IMR-90 (cell line): ENCODE results near the gene ASB11.

ENCODE experiments used
- BHLHE40 ChIP-seq: fragments of 150-350 bp; IDR thresholded peaks from 2 replicates; pipeline ENCODE4 v1.6.1; 2016; ENCODE audit warnings: mild to moderate bottlenecking, low read depth, low read length
- CEBPB ChIP-seq: IDR thresholded peaks from 2 replicates; pipeline ENCODE4 v1.6.1; 2012; ENCODE audit warnings: low read depth, low read length, improper control_type of control experiment
- CHD1 ChIP-seq: IDR thresholded peaks from 2 replicates; pipeline ENCODE4 v1.6.1; 2012; ENCODE audit warnings: low read depth, low read length, improper control_type of control experiment
- ELK1 ChIP-seq: fragments of 150-350 bp; IDR thresholded peaks from 2 replicates; pipeline ENCODE4 v1.6.1; 2016; ENCODE audit warnings: low read depth, mild to moderate bottlenecking, low read length, moderate library complexity, borderline replicate concordance
- MAFK ChIP-seq: IDR thresholded peaks from 2 replicates; pipeline ENCODE4 v1.6.1; 2012; ENCODE audit warnings: low read depth, low read length, improper control_type of control experiment
- MAZ ChIP-seq: IDR thresholded peaks from 2 replicates; pipeline ENCODE4 v1.6.1; 2012; ENCODE audit warnings: low read depth, mild to moderate bottlenecking, low read length, improper control_type of control experiment, moderate library complexity, borderline replicate concordance
- MXI1 ChIP-seq: IDR thresholded peaks from 2 replicates; pipeline ENCODE4 v1.6.1; 2012; ENCODE audit warnings: low read depth, mild to moderate bottlenecking, low read length, moderate library complexity, borderline replicate concordance
- NFE2L2 ChIP-seq: fragments of 150-350 bp; IDR thresholded peaks from 2 replicates; pipeline ENCODE4 v1.6.1; 2016; ENCODE audit warnings: low read depth, mild to moderate bottlenecking, low read length
- POLR2A ChIP-seq: IDR thresholded peaks from 2 replicates; pipeline ENCODE4 v1.6.1; 2012; ENCODE audit warnings: mild to moderate bottlenecking, low read depth, low read length
- RAD21 ChIP-seq: IDR thresholded peaks from 2 replicates; pipeline ENCODE4 v1.6.1; 2012; ENCODE audit warnings: low read length, improper control_type of control experiment
- RCOR1 ChIP-seq: IDR thresholded peaks from 2 replicates; pipeline ENCODE4 v1.6.1; 2012; ENCODE audit warnings: mild to moderate bottlenecking, low read length, improper control_type of control experiment; ENCODE audit not compliant: insufficient replicate concordance
- USF2 ChIP-seq: fragments of 150-350 bp; IDR thresholded peaks from 2 replicates; pipeline ENCODE4 v1.6.1; 2017; ENCODE audit warnings: mild to moderate bottlenecking, antibody characterized with exemption, low read length, low read depth
- TF ChIP-seq, protein P1 (sequence below): conservative IDR thresholded peaks from 2 replicates; pipeline ENCODE4 v1.5.1; 2012; ENCODE audit warnings: mild to moderate bottlenecking, low read depth, low read length, improper control_type of control experiment

- TF ChIP-seq, protein P1, sequence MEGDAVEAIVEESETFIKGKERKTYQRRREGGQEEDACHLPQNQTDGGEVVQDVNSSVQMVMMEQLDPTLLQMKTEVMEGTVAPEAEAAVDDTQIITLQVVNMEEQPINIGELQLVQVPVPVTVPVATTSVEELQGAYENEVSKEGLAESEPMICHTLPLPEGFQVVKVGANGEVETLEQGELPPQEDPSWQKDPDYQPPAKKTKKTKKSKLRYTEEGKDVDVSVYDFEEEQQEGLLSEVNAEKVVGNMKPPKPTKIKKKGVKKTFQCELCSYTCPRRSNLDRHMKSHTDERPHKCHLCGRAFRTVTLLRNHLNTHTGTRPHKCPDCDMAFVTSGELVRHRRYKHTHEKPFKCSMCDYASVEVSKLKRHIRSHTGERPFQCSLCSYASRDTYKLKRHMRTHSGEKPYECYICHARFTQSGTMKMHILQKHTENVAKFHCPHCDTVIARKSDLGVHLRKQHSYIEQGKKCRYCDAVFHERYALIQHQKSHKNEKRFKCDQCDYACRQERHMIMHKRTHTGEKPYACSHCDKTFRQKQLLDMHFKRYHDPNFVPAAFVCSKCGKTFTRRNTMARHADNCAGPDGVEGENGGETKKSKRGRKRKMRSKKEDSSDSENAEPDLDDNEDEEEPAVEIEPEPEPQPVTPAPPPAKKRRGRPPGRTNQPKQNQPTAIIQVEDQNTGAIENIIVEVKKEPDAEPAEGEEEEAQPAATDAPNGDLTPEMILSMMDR, result no peak
- TF ChIP-seq POLR2A, result no peak
- TF ChIP-seq RAD21, result no peak
- TF ChIP-seq USF2, result no peak
- no peak for TF ChIP-seq CHD1
- no peak for TF ChIP-seq BHLHE40
- no peak for TF ChIP-seq MAFK
- no peak for TF ChIP-seq MXI1
- TF ChIP-seq MAZ, result no peak
- no peak for TF ChIP-seq NFE2L2
- no peak for TF ChIP-seq RCOR1
- TF ChIP-seq CEBPB, result no peak
- no peak for TF ChIP-seq ELK1
These were observed 30.5 kb upstream of the ASB11 start for GRCh38 chrX:15345976-15346375.
